ENCODE measurements around the gene SHROOM2.

SHROOM2 gene

DNA sequence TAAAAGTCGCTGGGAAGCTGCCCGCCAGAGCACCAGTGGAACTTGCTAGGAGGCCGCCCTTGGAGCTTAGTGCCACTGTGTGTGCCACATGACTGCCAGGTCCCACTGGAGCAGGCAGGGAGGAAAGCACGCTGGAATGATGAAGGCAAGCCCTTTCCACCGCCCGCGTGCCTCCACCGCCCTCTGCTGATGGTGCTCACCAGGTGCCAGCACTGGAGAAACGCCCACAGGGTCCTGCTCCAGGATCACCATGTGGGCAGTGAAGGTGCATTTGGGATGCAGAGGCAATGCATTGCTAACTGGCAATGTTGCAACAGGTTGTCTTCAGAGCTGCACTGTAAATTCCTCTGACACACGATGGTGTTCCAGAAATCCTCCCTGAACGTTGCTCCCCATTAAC lies 76.3 kb downstream of the SHROOM2 start:
- no peak overlapping the region for H3K4me3 ChIP-seq (ENCODE audit: low read depth, low read length)
- DNase-seq (ENCODE audit: low read depth): no peak
- TF ChIP-seq, protein P1, sequence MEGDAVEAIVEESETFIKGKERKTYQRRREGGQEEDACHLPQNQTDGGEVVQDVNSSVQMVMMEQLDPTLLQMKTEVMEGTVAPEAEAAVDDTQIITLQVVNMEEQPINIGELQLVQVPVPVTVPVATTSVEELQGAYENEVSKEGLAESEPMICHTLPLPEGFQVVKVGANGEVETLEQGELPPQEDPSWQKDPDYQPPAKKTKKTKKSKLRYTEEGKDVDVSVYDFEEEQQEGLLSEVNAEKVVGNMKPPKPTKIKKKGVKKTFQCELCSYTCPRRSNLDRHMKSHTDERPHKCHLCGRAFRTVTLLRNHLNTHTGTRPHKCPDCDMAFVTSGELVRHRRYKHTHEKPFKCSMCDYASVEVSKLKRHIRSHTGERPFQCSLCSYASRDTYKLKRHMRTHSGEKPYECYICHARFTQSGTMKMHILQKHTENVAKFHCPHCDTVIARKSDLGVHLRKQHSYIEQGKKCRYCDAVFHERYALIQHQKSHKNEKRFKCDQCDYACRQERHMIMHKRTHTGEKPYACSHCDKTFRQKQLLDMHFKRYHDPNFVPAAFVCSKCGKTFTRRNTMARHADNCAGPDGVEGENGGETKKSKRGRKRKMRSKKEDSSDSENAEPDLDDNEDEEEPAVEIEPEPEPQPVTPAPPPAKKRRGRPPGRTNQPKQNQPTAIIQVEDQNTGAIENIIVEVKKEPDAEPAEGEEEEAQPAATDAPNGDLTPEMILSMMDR (IDR thresholded peaks at IDR 0.05; ENCODE audit: insufficient read depth, low read depth, low read length, missing control alignments): no peak

DNA sequence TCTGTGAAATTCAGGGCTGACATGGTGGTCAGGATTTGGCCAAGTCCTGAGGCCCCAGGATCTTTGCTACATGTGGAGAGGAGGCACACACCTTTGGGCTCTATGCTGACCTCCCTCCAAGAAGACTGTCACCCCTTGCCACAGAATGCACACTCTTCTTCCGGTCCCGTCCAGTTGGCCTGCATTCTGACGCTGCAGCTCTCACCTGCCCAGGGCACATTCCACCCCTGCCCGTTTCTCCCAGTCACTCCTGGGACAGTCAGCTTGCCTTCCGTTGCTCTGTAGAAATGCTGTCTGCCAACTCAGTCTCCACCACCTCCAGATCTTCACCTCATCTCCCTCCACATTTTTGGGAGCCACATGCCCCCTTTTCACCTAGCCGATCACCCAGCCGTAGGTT lies 76.7 kb downstream of the SHROOM2 start:
- no peak for DNase-seq (ENCODE audit: low read depth)
- TF ChIP-seq, protein P1 (IDR thresholded peaks at IDR 0.05; ENCODE audit: insufficient read depth, low read depth, low read length, missing control alignments): no peak
- H3K4me3 ChIP-seq (ENCODE audit: low read depth, low read length): no peak overlapping the region

DNA sequence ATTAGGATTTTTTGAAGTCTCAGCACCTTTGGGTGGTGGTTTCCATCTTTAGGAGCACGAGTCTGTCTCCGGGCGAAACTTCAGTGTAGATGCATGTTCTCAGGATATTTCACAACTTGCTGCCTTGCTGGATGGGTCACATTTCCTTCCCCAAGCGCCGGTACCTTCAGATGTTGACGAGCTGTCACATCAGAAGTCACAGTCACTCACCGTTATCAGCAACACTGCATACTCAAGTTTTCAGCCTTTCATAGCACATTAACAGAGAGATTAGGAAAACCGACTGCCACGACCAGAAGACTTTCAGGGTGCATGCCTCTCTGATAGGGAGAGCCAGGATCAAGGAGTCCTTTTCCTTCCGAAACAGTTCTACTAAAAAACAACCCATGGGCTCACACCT lies 77.8 kb downstream of the SHROOM2 start:
- H3K4me3 ChIP-seq (ENCODE audit: low read depth, low read length): no peak overlapping the region
- TF ChIP-seq, protein P1 (IDR thresholded peaks at IDR 0.05; ENCODE audit: insufficient read depth, low read depth, low read length, missing control alignments): no peak
- no peak for DNase-seq (ENCODE audit: low read depth)

DNA sequence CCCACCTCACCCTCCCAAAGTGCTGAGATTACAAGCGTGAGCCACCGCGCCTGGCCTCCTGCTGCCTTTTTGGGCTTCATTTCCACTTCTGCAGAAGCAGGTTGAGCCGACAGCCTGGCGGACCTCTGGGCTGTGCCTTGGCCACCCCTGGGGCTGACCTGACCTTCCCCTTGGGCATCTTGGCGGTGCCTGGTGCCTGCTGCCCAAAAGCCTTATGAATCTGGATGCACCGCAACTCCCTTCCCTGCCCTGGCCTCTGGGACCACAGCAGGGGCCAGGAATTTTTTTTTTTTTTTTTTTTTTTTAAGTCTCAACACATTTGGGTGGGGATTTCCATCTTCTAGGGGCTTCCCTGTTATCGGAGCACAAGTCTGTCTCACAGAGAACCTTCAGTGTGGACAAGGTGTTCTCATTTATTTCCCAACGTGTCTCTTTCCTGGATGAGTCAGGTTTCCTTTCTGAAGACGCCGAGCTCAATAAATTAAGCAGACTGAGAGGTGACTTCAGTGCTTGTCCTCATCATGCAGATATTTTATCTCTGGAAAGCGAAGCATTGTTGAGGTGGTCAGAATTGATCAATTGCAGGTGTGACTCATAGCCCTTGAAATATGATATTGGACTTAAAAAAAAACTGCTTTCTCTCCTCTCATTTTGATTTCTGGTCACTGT lies 79.7 kb downstream of the SHROOM2 start:
- H3K4me3 ChIP-seq (ENCODE audit: low read depth, low read length): no peak overlapping the region
- TF ChIP-seq, protein P1 (IDR thresholded peaks at IDR 0.05; ENCODE audit: insufficient read depth, low read depth, low read length, missing control alignments): no peak
- DNase-seq (ENCODE audit: low read depth): peak; percentile 35

DNA sequence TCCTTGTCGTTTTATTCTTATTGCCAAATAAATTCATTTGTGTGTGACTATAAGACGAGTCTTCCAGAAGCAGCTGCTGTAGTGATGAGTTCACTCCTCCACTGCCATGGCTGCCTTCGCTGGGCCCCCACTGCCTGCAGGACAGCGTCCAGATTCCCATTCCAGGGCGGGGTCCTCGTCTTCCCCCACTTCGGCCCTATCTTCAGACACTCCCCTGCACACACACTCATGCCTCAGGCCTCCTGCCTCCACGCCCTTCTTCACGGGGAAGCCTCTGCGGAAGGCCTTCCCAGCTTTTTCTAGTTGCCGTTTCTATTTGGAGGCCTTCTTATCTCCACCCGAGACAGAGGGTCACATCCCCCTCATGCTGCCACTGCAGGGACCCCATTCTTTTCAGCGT lies 80.4 kb downstream of the SHROOM2 start:
- TF ChIP-seq, protein P1 (IDR thresholded peaks at IDR 0.05; ENCODE audit: insufficient read depth, low read depth, low read length, missing control alignments): no peak
- no peak overlapping the region for H3K4me3 ChIP-seq (ENCODE audit: low read depth, low read length)
- DNase-seq (ENCODE audit: low read depth): no peak

DNA sequence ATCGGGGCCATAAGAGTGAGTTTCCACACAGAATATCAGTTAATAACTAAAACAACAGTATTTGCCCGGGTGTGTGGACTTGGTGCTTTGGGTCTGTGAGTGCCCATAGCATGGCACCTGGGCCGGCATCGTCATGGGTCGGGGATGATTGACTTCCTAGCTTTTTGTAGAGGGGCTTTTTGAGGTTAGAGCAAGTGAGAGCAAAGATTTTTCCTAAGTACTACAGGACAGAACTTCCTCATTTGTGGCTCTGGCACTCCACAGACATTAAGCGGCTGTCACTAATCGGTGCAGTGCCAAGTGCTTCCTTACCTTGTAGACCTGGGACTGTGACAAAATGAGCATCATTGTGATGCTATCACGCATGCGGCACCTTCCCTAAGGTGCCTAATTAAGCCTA lies 81.0 kb downstream of the SHROOM2 start:
- no peak overlapping the region for H3K4me3 ChIP-seq (ENCODE audit: low read depth, low read length)
- TF ChIP-seq, protein P1 (IDR thresholded peaks at IDR 0.05; ENCODE audit: insufficient read depth, low read depth, low read length, missing control alignments): no peak
- no peak for DNase-seq (ENCODE audit: low read depth)

DNA sequence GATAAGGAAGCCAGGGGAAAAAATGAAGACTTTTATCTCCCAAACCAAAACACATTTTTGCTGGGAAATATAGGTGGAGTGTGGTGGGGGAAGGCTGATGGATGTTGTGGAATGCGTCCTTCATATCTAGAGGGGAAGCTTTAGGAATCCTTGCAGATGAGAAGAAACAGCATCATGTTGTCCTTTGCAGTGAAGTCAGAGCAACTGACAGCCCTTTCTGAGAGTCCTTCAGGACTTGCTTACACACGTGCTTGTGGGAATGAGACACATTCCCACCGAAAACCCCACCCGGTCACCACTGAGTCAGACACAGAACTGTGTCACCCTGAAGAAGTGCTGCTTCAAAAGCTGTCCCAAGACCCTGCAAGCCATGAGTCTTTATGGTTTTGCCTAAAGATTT lies 81.5 kb downstream of the SHROOM2 start:
- DNase-seq (ENCODE audit: low read depth): no peak
- TF ChIP-seq, protein P1 (IDR thresholded peaks at IDR 0.05; ENCODE audit: insufficient read depth, low read depth, low read length, missing control alignments): no peak
- H3K4me3 ChIP-seq (ENCODE audit: low read depth, low read length): no peak overlapping the region
